HEK293T (cell line): ENCODE measurements around the gene PRKCE.

Experiments used
- CTCF ChIA-PET: fragments of 350-600 bp; formaldehyde crosslinking; extraction: SDS; loops from one replicate; lab custom pipeline; 2021; ENCODE audit warnings: antibody characterized with exemption, inconsistent platforms; lab: Yijun Ruan, JAX
- POLR2A ChIA-PET: fragments of 350-600 bp; formaldehyde crosslinking; extraction: SDS; loops from one replicate; lab custom pipeline; 2020; ENCODE audit warnings: antibody characterized with exemption, inconsistent platforms; lab: Yijun Ruan, JAX
- DNase-seq: peaks from one replicate; pipeline ENCODE4 v3.0.0; 2012; ENCODE audit warnings: mixed read lengths; ENCODE audit errors: extremely low spot score
- ARNT ChIP-seq: fragments of 450-650 bp; IDR thresholded peaks from 2 replicates; pipeline ENCODE4 v1.6.1; 2017; ENCODE audit warnings: mild to moderate bottlenecking
- BHLHE40 ChIP-seq: fragments of 450-650 bp; IDR thresholded peaks from 2 replicates; pipeline ENCODE4 v1.6.1; 2016; ENCODE audit warnings: mild to moderate bottlenecking, moderate library complexity, borderline replicate concordance
- CTBP1 ChIP-seq: fragments of 450-650 bp; IDR thresholded peaks from 2 replicates; pipeline ENCODE4 v1.6.1; 2016; ENCODE audit warnings: borderline replicate concordance
- ELF4 ChIP-seq: fragments of 450-650 bp; IDR thresholded peaks from 2 replicates; pipeline ENCODE4 v1.6.1; 2017; ENCODE audit warnings: antibody characterized with exemption
- FOXA1 ChIP-seq: fragments of 450-650 bp; IDR thresholded peaks from 2 replicates; pipeline ENCODE4 v1.6.1; 2016; ENCODE audit warnings: mild to moderate bottlenecking
- FOXK2 ChIP-seq: fragments of 450-650 bp; IDR thresholded peaks from 2 replicates; pipeline ENCODE4 v1.6.1; 2016; ENCODE audit warnings: mild to moderate bottlenecking
- FOXM1 ChIP-seq: fragments of 450-650 bp; IDR thresholded peaks from 2 replicates; pipeline ENCODE4 v1.6.1; 2017; ENCODE audit warnings: mild to moderate bottlenecking, borderline replicate concordance
- HDGF ChIP-seq: fragments of 450-650 bp; IDR thresholded peaks from 2 replicates; pipeline ENCODE4 v1.6.1; 2017; ENCODE audit warnings: antibody characterized with exemption, borderline replicate concordance
- L3MBTL2 ChIP-seq: fragments of 450-650 bp; conservative IDR thresholded peaks from 2 replicates; pipeline ENCODE4 v1.6.1; 2016; ENCODE audit warnings: mild to moderate bottlenecking
- LEF1 ChIP-seq: fragments of 450-650 bp; IDR thresholded peaks from 2 replicates; pipeline ENCODE4 v1.6.1; 2017; ENCODE audit warnings: mild to moderate bottlenecking, borderline replicate concordance
- NFRKB ChIP-seq: fragments of 450-650 bp; IDR thresholded peaks from 2 replicates; pipeline ENCODE4 v1.6.1; 2016; ENCODE audit warnings: mild to moderate bottlenecking, moderate library complexity
- PKNOX1 ChIP-seq: fragments of 450-650 bp; IDR thresholded peaks from 2 replicates; pipeline ENCODE4 v1.6.1; 2016
- SP1 ChIP-seq: fragments of 450-650 bp; IDR thresholded peaks from 2 replicates; pipeline ENCODE4 v1.6.1; 2017
- SUZ12 ChIP-seq: fragments of 450-650 bp; IDR thresholded peaks from 2 replicates; pipeline ENCODE4 v1.6.1; 2016; ENCODE audit warnings: mild to moderate bottlenecking
- TARDBP ChIP-seq: fragments of 450-650 bp; IDR thresholded peaks from 2 replicates; pipeline ENCODE4 v1.6.1; 2016
- ZNF384 ChIP-seq: fragments of 450-650 bp; IDR thresholded peaks from 2 replicates; pipeline ENCODE4 v1.6.1; 2016

PRKCE gene

GRCh38 chr2:45643543-45644542 lies 7.6 kb upstream of the PRKCE start:
- CTCF ChIA-PET: no interaction called here
- POLR2A ChIA-PET: no interaction called here
- no peak for TF ChIP-seq ELF4
- no peak for TF ChIP-seq SP1
- no peak for TF ChIP-seq LEF1
- TF ChIP-seq FOXM1: no peak
- no peak for TF ChIP-seq TARDBP
- TF ChIP-seq SUZ12: no peak
- no peak for TF ChIP-seq L3MBTL2
- no peak for TF ChIP-seq FOXK2
- TF ChIP-seq NFRKB: no peak
- no peak for TF ChIP-seq PKNOX1
- no peak for TF ChIP-seq BHLHE40
- no peak for TF ChIP-seq ARNT
- TF ChIP-seq CTBP1: no peak
- no peak for TF ChIP-seq FOXA1
- no peak for TF ChIP-seq HDGF
- no peak for TF ChIP-seq ZNF384
- peak; percentile 91 for DNase-seq

GRCh38 chr2:45646289-45646688 lies 5.2 kb upstream of the PRKCE start:
- ChIA-PET POLR2A (no interaction called here), CTCF (interaction anchor here (2.5 kb wide), 1 partner anchor 133 kb away, joined by 9 read pairs; no protein-coding TSS in a partner anchor)
- no peak for TF ChIP-seq NFRKB
- no peak for TF ChIP-seq FOXM1
- TF ChIP-seq L3MBTL2: no peak
- DNase-seq: no peak

- TF ChIP-seq ARNT (no peak), CTBP1 (no peak), SUZ12 (no peak), SP1 (no peak), ELF4 (no peak), FOXA1 (no peak), LEF1 (no peak), NFRKB (no peak), TARDBP (no peak), FOXK2 (no peak), PKNOX1 (no peak)
These were observed 4.1 kb upstream of the PRKCE start for GRCh38 chr2:45647356-45647755.

GRCh38 chr2:45647986-45648520 lies 3.4 kb upstream of the PRKCE start:
- TF ChIP-seq FOXM1 (no peak), ARNT (no peak), SUZ12 (no peak), PKNOX1 (no peak), FOXK2 (no peak), TARDBP (no peak), NFRKB (no peak), LEF1 (no peak), FOXA1 (no peak), CTBP1 (no peak)
- no peak for DNase-seq
- ChIA-PET CTCF (no interaction called here), POLR2A (no interaction called here)

More at GRCh38 chr2:45647356-45647755, 4.1 kb upstream of the PRKCE start:
- POLR2A ChIA-PET: no interaction called here
- CTCF ChIA-PET: interaction anchor here (2.5 kb wide), 1 partner anchor 132 kb away, joined by 9 read pairs; no protein-coding TSS in a partner anchor
- no peak for DNase-seq

- ChIA-PET POLR2A (no interaction called here), CTCF (no interaction called here)
- DNase-seq: no peak
- no peak for TF ChIP-seq CTBP1
- no peak for TF ChIP-seq FOXA1
- TF ChIP-seq ARNT: no peak
- TF ChIP-seq HDGF: no peak
- TF ChIP-seq BHLHE40: no peak
- no peak for TF ChIP-seq FOXK2
- no peak for TF ChIP-seq SP1
- TF ChIP-seq TARDBP: no peak
- no peak for TF ChIP-seq FOXM1
These were observed 2.8 kb upstream of the PRKCE start for GRCh38 chr2:45648636-45649035.

- ChIA-PET CTCF (interaction anchor here (1.2 kb wide), 1 partner anchor 129 kb away, joined by 4 read pairs; no protein-coding TSS in a partner anchor), POLR2A (interaction anchor here (0.7 to 2.3 kb wide), 7 partner anchors 10 to 263 kb away, joined by 3 to 7 read pairs (median 3); no protein-coding TSS in a partner anchor)
- TF ChIP-seq TARDBP (no peak), HDGF (no peak), BHLHE40 (no peak), ARNT (no peak), SUZ12 (no peak), ZNF384 (no peak), CTBP1 (no peak), LEF1 (no peak), NFRKB (no peak), FOXK2 (no peak), FOXA1 (no peak), SP1 (no peak), PKNOX1 (no peak), FOXM1 (no peak), ELF4 (no peak), L3MBTL2 (no peak)
- no peak for DNase-seq
These were observed 2.0 kb upstream of the PRKCE start for GRCh38 chr2:45649462-45649857.
